Hematopoietic multipotent progenitor cell treated with erythropoietin and hydrocortisone succinate and interleukin-3 and kit ligand, for 8 days (in vitro differentiated cells): ENCODE measurements around the gene DHX15.

Source experiments
- DNase-seq: peaks from one replicate; pipeline ENCODE4 v3.0.0-alpha.2; 2015

DHX15 gene

DNA sequence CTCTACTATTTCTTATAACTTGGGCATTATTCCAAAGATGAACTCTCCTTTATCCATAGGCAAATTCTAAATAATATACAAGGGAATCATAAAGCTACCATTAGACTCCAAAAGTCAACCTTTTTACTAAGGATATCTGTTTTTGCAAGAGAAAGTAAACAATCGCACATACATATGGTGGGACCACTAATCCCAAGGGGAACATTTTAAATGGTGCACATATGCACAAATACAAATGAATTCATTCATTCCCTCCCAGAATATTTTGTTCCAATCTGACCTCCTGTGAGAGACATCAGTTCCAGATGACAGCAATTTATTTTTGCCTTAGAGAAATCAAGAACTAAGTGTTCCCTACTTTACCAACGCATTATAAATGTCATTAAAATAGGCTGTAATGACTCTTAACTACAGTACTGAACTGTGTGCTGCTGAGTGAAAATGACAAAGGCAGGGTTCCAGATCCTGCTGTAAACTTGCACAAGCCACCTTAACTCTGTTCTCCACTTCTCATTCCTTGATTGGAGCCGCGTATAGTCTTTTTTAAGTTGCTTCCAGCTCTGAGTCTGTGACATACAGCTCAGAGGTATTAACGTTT is 2.0 kb downstream of the DHX15 start:
- DNase-seq = no peak

- DNase-seq = no peak
Observed at GRCh38 chr4:24578364-24578763, 6.0 kb downstream of the DHX15 start.

DNA sequence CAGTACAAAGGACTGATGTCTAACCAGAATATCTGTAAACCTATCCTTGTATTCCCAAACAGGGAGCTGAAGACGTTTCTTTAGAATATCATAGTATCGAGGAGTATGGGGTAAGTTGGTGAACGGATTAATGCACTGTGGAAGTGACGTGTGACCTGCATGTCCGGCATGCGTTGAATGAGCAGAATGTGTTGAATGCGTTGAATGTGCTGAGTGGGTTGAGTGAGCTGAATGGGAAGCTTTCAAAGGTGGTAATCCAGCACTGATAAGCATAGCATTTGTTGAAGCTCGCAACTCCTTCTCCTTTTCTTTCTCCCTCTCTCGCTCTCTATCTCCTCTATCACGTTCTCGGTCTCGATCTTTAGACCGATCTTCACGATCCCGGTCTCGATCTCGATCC is 8.1 kb downstream of the DHX15 start:
- DNase-seq = no peak

- no peak for DNase-seq
Observed at GRCh38 chr4:24574236-24574635, 10.1 kb downstream of the DHX15 start.

GRCh38 chr4:24573582-24573981 is 10.8 kb downstream of the DHX15 start:
- no peak for DNase-seq

DNA sequence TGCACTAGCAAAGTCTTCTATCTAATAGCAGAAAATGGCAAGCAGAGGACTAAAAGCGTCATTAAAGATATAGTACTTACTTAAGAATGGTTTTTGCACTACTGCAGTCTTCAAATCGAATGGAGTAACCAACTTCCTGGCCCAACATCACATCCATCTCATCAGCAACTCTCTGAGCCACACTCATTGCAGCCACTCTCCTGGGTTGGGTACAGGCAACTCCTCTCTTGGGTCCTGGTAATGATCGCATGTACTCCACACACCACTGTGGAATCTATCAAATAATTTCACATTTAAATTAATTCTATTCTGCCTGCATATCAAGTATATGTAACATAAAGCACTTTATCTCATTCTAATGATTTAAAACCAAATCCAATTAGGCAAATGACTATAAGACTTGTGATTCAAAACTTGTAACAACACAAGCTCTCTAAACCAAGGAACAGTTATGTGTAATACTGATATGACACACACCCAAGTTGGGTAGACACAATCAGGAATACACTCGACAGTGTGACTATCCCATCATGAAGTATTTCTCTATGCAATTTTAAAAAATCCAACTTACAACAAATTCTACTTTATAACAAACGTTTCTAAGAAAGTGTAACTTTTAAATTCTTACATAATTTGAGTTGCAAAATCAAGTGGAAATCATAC is 13.6 kb downstream of the DHX15 start:
- DNase-seq = no peak

- no peak for DNase-seq
Observed at GRCh38 chr4:24570172-24570571, 14.2 kb downstream of the DHX15 start.

GRCh38 chr4:24569662-24570061 is 14.7 kb downstream of the DHX15 start:
- DNase-seq = no peak

GRCh38 chr4:24568425-24568824 is 15.9 kb downstream of the DHX15 start:
- no peak for DNase-seq

DNA sequence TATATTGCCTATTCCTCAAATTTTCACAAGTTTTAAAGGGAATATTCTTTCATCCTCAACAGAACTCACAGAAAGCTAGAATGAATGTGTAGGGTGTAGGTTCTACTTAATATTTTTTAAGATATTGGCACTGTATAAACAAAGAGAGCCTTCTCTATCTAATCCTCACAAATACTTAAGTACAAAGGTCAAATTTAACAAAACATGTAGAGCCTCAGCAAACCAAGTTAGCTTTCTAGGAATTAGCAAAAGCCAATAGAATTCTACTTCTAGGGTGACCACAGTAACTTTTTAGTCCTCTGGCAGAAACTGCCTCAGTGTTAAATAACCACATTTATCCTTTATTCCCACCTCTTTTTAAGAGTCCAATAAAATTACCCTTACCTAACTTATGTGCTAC is 19.3 kb downstream of the DHX15 start:
- no peak for DNase-seq

- DNase-seq = no peak
Observed at GRCh38 chr4:24564488-24564887, 19.9 kb downstream of the DHX15 start.

DNA sequence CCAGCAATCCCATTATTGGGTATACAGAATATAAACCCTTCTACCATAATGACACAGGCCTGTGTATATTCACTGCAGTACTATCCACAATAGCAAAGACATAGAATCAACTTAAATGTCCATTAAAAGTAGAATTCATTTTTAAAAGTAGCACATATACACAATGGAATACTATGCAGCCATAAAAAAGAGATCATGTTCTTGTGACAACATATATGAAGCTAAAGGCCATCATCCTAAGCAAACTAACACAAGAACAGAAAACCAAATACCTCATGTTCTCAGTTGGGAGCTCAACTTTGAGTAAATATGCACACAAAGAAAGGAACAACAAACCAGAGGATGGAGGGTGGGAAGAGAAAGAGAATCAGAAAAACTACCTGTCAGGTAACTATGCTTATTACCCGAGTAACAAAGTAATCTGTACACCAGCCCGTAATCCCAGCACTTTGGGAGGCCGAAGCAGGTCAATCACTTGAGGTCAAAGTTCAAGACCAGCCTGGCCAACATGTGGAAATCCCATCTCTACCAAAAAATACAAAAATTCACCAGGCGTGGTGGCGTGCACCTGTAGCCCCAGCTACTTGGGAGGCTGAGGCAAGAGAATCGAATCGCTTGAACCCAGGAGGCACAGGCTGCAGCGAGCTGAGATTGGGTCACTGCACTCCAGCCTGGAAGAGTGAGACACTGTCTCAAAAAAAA is 22.8 kb downstream of the DHX15 start:
- no peak for DNase-seq

- DNase-seq = peak; percentile 37
Observed at GRCh38 chr4:24560868-24561368, 23.4 kb downstream of the DHX15 start.

DNA sequence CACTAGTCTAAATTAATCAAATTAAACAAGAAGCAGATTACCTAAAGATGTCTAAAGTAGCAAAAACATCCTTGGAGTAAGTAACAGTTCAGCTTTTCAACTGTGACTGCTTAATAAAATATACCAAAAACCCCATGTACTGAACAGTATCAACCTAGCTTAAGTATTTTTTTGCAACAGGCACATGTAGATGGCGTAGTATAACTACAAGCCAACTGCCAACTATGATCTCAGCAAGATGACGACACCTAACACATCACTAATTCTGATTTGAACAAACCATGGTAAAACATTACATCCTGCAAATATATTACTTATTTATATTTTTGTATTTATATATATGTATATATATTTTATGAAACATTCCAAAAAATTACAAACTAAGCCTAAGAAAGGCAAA is 24.5 kb downstream of the DHX15 start:
- no peak for DNase-seq

- no peak for DNase-seq
Observed at GRCh38 chr4:24559032-24559821, 25.1 kb downstream of the DHX15 start.

DNA sequence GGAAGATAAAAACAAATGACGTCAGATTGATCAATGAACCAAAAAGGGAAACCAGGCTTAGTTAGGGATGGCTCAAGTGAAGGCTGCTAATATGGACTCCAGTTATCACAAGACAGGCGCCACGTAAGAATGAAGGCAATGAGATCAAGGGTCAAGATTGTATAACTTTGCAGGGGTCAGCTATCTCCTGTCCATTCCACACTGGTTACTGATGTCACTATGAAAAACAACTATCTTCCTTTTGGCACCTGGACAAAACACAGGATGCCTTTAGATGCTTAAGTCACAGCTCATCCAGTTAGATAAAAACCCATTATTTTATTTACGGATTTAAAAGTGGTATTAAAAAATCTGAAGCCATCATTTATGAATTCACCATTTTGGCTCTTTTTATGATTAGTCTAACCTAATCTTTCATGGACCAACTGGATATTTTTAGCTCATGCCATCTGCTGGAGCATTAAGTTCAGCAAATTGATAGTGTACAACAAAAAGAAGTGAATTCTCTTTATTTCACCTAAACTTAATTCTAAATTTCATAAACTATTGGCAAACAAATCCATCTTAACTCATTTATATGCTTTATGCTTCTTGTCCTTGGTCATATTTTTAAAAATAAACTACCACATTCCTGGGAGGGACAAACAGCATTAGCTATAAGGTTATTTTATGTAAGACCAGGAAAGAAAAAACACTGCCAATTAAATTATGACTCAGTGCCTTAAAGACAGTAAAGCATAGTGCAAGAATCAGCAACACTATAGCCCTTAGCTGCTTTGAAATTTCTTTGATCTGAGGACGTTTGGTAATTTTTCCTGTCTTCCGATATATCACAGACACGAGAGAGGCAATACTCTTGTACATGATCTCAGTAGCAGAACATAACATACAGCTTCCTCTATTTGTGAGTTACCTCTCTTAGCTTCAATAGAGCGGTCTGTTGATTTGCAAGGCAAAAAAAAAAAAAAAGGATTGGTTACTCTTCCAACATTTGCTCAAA is 27.0 kb downstream of the DHX15 start:
- DNase-seq = no peak

DNA sequence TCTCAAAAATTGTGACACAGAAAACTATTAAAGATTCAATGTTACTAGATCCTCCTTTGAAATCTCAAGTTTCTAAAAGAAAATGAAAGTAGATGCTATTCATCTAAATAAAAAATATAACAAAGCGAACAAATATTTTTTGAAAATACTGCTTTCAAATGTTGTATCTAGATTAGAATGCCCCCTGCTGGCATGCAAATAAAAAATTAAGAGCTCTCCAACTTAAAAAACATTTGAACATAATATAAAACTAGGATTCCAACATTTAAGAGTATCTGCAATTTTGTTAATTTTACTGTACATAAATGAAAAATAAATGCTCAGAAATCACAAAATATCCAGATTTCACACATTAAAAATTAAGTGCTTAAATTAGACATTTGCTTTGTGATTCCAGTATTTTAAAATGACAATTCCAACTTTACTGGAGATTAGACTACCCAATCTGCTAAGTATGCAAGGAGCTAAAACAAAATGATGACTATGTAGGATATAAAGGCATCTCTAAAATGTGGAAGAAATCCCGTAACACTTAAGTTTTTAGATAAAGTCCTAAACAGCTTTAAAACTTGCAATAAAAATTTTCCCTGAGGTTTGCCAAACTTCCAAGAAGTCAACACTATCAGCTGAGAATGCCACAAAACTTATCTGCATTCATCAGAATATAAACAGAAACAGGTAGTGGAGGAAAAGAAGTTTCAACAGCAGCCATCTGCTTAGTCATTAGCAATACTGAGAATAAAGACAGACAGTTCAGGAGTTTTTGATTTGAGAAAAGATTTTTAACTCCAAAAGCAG is 32.7 kb downstream of the DHX15 start:
- DNase-seq = peak; percentile 53

DNA sequence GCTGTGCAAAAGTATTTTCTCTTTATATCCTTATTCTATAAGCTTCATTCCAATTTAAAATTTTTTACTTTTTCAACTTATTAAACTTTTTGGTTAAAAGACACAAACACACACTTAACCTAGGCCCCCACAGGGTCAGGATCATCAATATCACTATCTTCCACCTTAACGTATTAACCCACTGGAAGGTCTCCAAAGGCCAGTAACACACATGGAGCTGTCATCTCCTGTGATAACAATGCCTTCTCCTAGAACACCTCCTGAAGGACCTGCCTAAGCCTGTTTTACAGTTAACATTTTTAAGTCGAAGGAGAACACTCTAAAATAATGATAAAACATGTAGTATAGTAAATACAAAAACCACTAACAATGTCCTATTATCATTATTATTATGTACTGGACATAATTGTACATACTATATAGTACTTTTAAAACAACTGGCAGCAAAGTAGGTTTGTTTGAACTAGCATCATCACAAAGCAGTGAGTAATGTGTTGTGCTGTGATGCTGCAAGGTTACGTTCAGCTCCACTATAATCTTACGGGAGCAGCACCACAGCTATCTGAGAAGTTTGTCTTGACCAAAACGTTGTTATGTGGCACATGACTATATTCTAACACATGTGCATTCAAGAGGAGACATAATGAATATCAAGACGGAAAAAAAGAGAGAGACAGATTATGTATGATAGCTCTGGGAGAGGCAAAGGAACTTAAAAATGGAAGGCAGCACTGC is 33.7 kb downstream of the DHX15 start:
- DNase-seq = peak; percentile 64

GRCh38 chr4:24547979-24548378 is 36.4 kb downstream of the DHX15 start:
- DNase-seq = no peak

- DNase-seq = no peak
Observed at GRCh38 chr4:24544208-24544988, 40.0 kb downstream of the DHX15 start.
